ENCODE results near the gene APH1B. TPM values are rescaled to one million over a fixed set of nuclear protein-coding genes. Genes with fewer than 3 reads are reported as not detected.

Gene APH1B
- total RNA-seq, 1 donor from 2014 or later = 22.5 TPM

Other genes with a start within 250 kb of the APH1B start
- 396 TPM for gene TPM1, start 234.9 kb upstream of the APH1B start, total RNA-seq
- gene LACTB, start 155.7 kb upstream of the APH1B start, total RNA-seq = 16.8 TPM
- gene RPS27L, start 120.1 kb upstream of the APH1B start, total RNA-seq = 118 TPM
- gene RAB8B, start 88.0 kb upstream of the APH1B start, total RNA-seq = 69.4 TPM
- 4.0 TPM for gene CA12, start 104.2 kb downstream of the APH1B start, total RNA-seq
- 58.2 TPM for gene USP3, start 227.0 kb downstream of the APH1B start, total RNA-seq